ENCODE results near the gene QRICH1.

Gene QRICH1

GRCh38 chr3:48997102-48997635 lies 96.7 kb downstream of the QRICH1 start:
- no peak for DNase-seq

- no peak for DNase-seq
Observed at GRCh38 chr3:48996640-48997039, 97.2 kb downstream of the QRICH1 start.

GRCh38 chr3:48993834-48994233 lies 100.0 kb downstream of the QRICH1 start:
- no peak for DNase-seq

GRCh38 chr3:48991851-48992545 lies 101.9 kb downstream of the QRICH1 start:
- no peak for DNase-seq

GRCh38 chr3:48990636-48991469 lies 103.0 kb downstream of the QRICH1 start:
- DNase-seq = no peak

- peak; percentile 91 for DNase-seq
Observed at GRCh38 chr3:48989796-48990635, 103.9 kb downstream of the QRICH1 start, which contains the start of gene P4HTM. P4HTM (plus strand) TSS chr3:48990241; CDS start chr3:48990257, 16 bp downstream.

GRCh38 chr3:48989126-48989795 lies 104.6 kb downstream of the QRICH1 start:
- DNase-seq = no peak

- DNase-seq = no peak
Observed at GRCh38 chr3:48985831-48986376, 108.0 kb downstream of the QRICH1 start.

GRCh38 chr3:48984663-48985062 lies 109.2 kb downstream of the QRICH1 start:
- DNase-seq = no peak

- no peak for DNase-seq
Observed at GRCh38 chr3:48983096-48983495, 110.8 kb downstream of the QRICH1 start.

- DNase-seq = no peak
Observed at GRCh38 chr3:48982686-48983085, 111.2 kb downstream of the QRICH1 start.

GRCh38 chr3:48982016-48982415 lies 111.9 kb downstream of the QRICH1 start:
- no peak for DNase-seq

GRCh38 chr3:48980295-48980694 lies 113.6 kb downstream of the QRICH1 start:
- DNase-seq = no peak
